HCT116 (cell line): ENCODE measurements around the gene CLCA4. TPM values are rescaled to one million over a fixed set of nuclear protein-coding genes. Genes with fewer than 3 reads are reported as not detected.

ENCODE experiments used
- ATAC-seq: fragments of 200-7000 bp; cut with Tn5 transposase; 2 replicates; pipeline ENCODE4 v1.9.1; 2020; ENCODE audit warnings: mild to moderate bottlenecking, moderate library complexity
- BruUV-seq: library from RNA; stranded (reverse); fragments of 400-500 nt; replicated peaks from 2 replicates; lab custom pipeline; 2021; lab: Mats Ljungman, UMichigan
- CTCF ChIA-PET: fragments of 300-600 bp; sonication (Branson Sonifier 250); formaldehyde crosslinking; loops from one replicate; lab custom pipeline; 2021; ENCODE audit warnings: antibody characterized with exemption; lab: Charles Lee
- POLR2A ChIA-PET: fragments of 300-600, 350-600 bp; sonication (Branson Sonifier 250); formaldehyde crosslinking; loops from one replicate; lab custom pipeline; 2021; ENCODE audit warnings: antibody characterized with exemption; lab: Charles Lee
- RAD21 ChIA-PET, 2 experiments: fragments of 300-600 bp; sonication (Branson Sonifier 250); formaldehyde crosslinking; loops; one replicate each; lab custom pipeline; 2023; ENCODE audit warnings: low total read pairs in 2 of 2; ENCODE audit not compliant: uncharacterized antibody in 2 of 2, unreplicated experiment in 2 of 2, low non-redundant PET in 1 of 2; lab: Charles Lee
- DNase-seq: peaks from one replicate; pipeline ENCODE4 v3.0.0-alpha.2; 2010; ENCODE audit warnings: low read depth, low spot score
- H2AFZ ChIP-seq: fragments of 200-600 bp; shearing (Covaris generic), sonication (generic); 2 replicates; pipeline ENCODE4 v1.6.1; 2017; ENCODE audit warnings: low read depth, mixed run types, mixed read lengths, antibody characterized with exemption, low read length; ENCODE audit not compliant: poor library complexity, severe bottlenecking
- H3K27ac ChIP-seq: 2 replicates; pipeline ENCODE4 v1.5.1; 2012; ENCODE audit warnings: low read depth, low read length
- H3K27me3 ChIP-seq: fragments of 200-600 bp; sonication (generic); 2 replicates; pipeline ENCODE4 v1.6.1; 2016; ENCODE audit warnings: mixed run types, low read length, mixed read lengths; ENCODE audit not compliant: insufficient read depth
- H3K36me3 ChIP-seq, 2 experiments: fragments of 200-500 bp in 1 of 2; fragments of 200-600 bp in 1 of 2; sonication (Bioruptor generic) in 1 of 2; sonication (generic) in 1 of 2; 2 replicates each; pipeline versions ENCODE4 v1.5.1 to v1.6.1; 2014 to 2016; ENCODE audit warnings: low read length in 2 of 2, inconsistent platforms in 1 of 2, mixed read lengths in 1 of 2, mixed run types in 1 of 2; ENCODE audit not compliant: insufficient read depth in 2 of 2, control insufficient read depth in 1 of 2
- H3K4me1 ChIP-seq, 2 experiments: fragments of 200-600 bp in 1 of 2; sonication (generic) in 1 of 2; 2 replicates each; pipeline versions ENCODE4 v1.5.1 to v1.6.1; 2012 to 2017; ENCODE audit warnings: low read length in 2 of 2, inconsistent platforms in 1 of 2, mild to moderate bottlenecking in 1 of 2, mixed read lengths in 1 of 2, mixed run types in 1 of 2, moderate library complexity in 1 of 2; ENCODE audit not compliant: insufficient read depth in 2 of 2, control insufficient read depth in 1 of 2
- H3K4me2 ChIP-seq: fragments of 200-600 bp; sonication (generic); 2 replicates; pipeline ENCODE4 v1.6.1; 2017; ENCODE audit warnings: mixed run types, low read length, mixed read lengths
- H3K4me3 ChIP-seq, 2 experiments: fragments of 200-600 bp in 1 of 2; sonication (generic) in 1 of 2; replicated peaks in 1 of 2; 2 replicates each; pipeline ENCODE4 v1.5.1; 2011 to 2016; ENCODE audit warnings: low read length in 2 of 2, control low read depth in 1 of 2, low read depth in 1 of 2, mild to moderate bottlenecking in 1 of 2, mixed read lengths in 1 of 2, mixed run types in 1 of 2
- H3K79me2 ChIP-seq: fragments of 200-600 bp; sonication (generic); 2 replicates; pipeline ENCODE4 v1.6.1; 2017; ENCODE audit warnings: mild to moderate bottlenecking, mixed run types, low read length, moderate library complexity, mixed read lengths; ENCODE audit not compliant: insufficient read depth
- H3K9ac ChIP-seq: fragments of 200-600 bp; sonication (generic); 2 replicates; pipeline ENCODE4 v1.6.1; 2016; ENCODE audit warnings: low read length, mixed read lengths
- H3K9me2 ChIP-seq: fragments of 200-600 bp; sonication (generic), shearing (Covaris generic); 2 replicates; pipeline ENCODE4 v1.6.1; 2017; ENCODE audit warnings: mixed run types, mild to moderate bottlenecking, moderate library complexity; ENCODE audit not compliant: insufficient read depth
- H3K9me3 ChIP-seq, 2 experiments: fragments of 200-500 bp in 1 of 2; fragments of 200-600 bp in 1 of 2; sonication (Bioruptor generic) in 1 of 2; sonication (generic) in 1 of 2; 2 replicates each; pipeline ENCODE4 v1.6.1; 2014 to 2017; ENCODE audit warnings: low read length in 2 of 2, mixed read lengths in 2 of 2, inconsistent platforms in 1 of 2, low read depth in 1 of 2, mild to moderate bottlenecking in 1 of 2, mixed run types in 1 of 2, moderate library complexity in 1 of 2; ENCODE audit not compliant: control insufficient read depth in 1 of 2, insufficient read depth in 1 of 2
- H4K20me1 ChIP-seq: fragments of 200-600 bp; sonication (generic), shearing (Covaris generic); 2 replicates; pipeline ENCODE4 v1.6.1; 2017; ENCODE audit warnings: mixed run types, mild to moderate bottlenecking, moderate library complexity; ENCODE audit not compliant: insufficient read depth
- CTCF ChIP-seq, 3 experiments: fragments of 200-600 bp in 1 of 3; sonication (generic) in 1 of 3; IDR thresholded peaks in 2 of 3; conservative IDR thresholded peaks in 1 of 3; 2 replicates each; pipeline ENCODE4 v1.5.1; 2012 to 2017; ENCODE audit warnings: low read depth in 2 of 3, low read length in 2 of 3, antibody characterized with exemption in 1 of 3, borderline replicate concordance in 1 of 3, control low read depth in 1 of 3, mild to moderate bottlenecking in 1 of 3, mixed read lengths in 1 of 3, mixed run types in 1 of 3, moderate library complexity in 1 of 3; ENCODE audit not compliant: insufficient read depth in 1 of 3
- EGR1 ChIP-seq: IDR thresholded peaks from 2 replicates; pipeline ENCODE4 v1.6.1; 2012; ENCODE audit warnings: low read depth
- JUND ChIP-seq: IDR thresholded peaks from 2 replicates; pipeline ENCODE4 v1.6.1; 2012
- RAD21 ChIP-seq: IDR thresholded peaks from 2 replicates; pipeline ENCODE4 v1.6.1; 2012; ENCODE audit warnings: low read depth, mild to moderate bottlenecking
- REST ChIP-seq: IDR thresholded peaks from 2 replicates; pipeline ENCODE4 v1.6.1; 2012; ENCODE audit warnings: low read depth
- SP1 ChIP-seq: IDR thresholded peaks from 2 replicates; pipeline ENCODE4 v1.6.1; 2012; ENCODE audit warnings: low read depth
- SRF ChIP-seq: IDR thresholded peaks from 2 replicates; pipeline ENCODE4 v1.6.1; 2012; ENCODE audit warnings: low read depth
- TCF7L2 ChIP-seq: IDR thresholded peaks from 2 replicates; pipeline ENCODE4 v1.7.0; 2011; ENCODE audit warnings: borderline replicate concordance, inconsistent platforms; ENCODE audit not compliant: insufficient read depth, insufficient read length; ENCODE audit errors: extremely low read depth
- YY1 ChIP-seq: IDR thresholded peaks from 2 replicates; pipeline ENCODE4 v1.6.1; 2011; ENCODE audit warnings: low read length, low read depth, moderate library complexity, mild to moderate bottlenecking; ENCODE audit not compliant: insufficient replicate concordance; ENCODE audit errors: extremely low read depth
- intact Hi-C: fragments of 100-400 bp; cut with micrococcal nuclease; formaldehyde crosslinking; loops from 2 replicates; pipeline ENCODE4 v1.10.0; 2022
- total RNA-seq: library from RNA; stranded (reverse); gene quantifications from one replicate; pipeline ENCODE4 v1.2.1, GENCODE V29; 2021; ENCODE audit not compliant: unreplicated experiment
- TF ChIP-seq, protein P1 (sequence below): IDR thresholded peaks from 2 replicates; pipeline ENCODE4 v1.6.1; 2011; ENCODE audit warnings: mild to moderate bottlenecking, low read length, moderate library complexity; ENCODE audit not compliant: insufficient replicate concordance; ENCODE audit errors: extremely low read depth

Gene CLCA4
- total RNA-seq, 1 experiment from 2014 or later, result not detected

GRCh38 chr1:86503406-86504136, 43.3 kb upstream of the CLCA4 start:
- RAD21 ChIA-PET, result no interaction called here
- H3K4me1 ChIP-seq, result no peaks in the 10 kb centered on the region
- H3K4me3 ChIP-seq, result no peak overlapping the region
- TF ChIP-seq TCF7L2 (no peak), RAD21 (no peak), YY1 (no peak), SRF (no peak)
- TF ChIP-seq, all 23 proteins: peak for 0
- no peaks in the 10 kb centered on the region for H3K9me3 ChIP-seq
- no peaks in the 10 kb centered on the region for H4K20me1 ChIP-seq
- no peaks in the 10 kb centered on the region for H3K36me3 ChIP-seq
- CTCF ChIA-PET, result no interaction called here
- no peak overlapping the region for H3K27ac ChIP-seq
- no TSS peak for BruUV-seq
- H3K9me2 ChIP-seq, result no peaks in the 10 kb centered on the region
- intact Hi-C loops, result no loop called here
- H3K9ac ChIP-seq, result no peak overlapping the region
- DNase-seq (no peak), ATAC-seq (no peak)
- no peaks in the 10 kb centered on the region for H3K79me2 ChIP-seq
- POLR2A ChIA-PET, result no interaction called here
- no peaks in the 10 kb centered on the region for H3K27me3 ChIP-seq
- H3K4me2 ChIP-seq, result no peak overlapping the region
- no peak overlapping the region for H2AFZ ChIP-seq

- H3K4me2 ChIP-seq, result no peak overlapping the region
- ChIA-PET CTCF (interaction anchor here (0.8 kb wide), 1 partner anchor 11 kb away, joined by 3 read pairs; no protein-coding TSS in a partner anchor), POLR2A (no interaction called here), RAD21 (no interaction called here)
- no peak overlapping the region for H3K27ac ChIP-seq
- no peaks in the 10 kb centered on the region for H3K4me1 ChIP-seq
- H3K9me3 ChIP-seq, result no peaks in the 10 kb centered on the region
- intact Hi-C loops, result no loop called here
- H2AFZ ChIP-seq, result no peak overlapping the region
- DNase-seq, result no peak
- ATAC-seq, result no peak
- H3K9me2 ChIP-seq, result no peaks in the 10 kb centered on the region
- no peaks in the 10 kb centered on the region for H3K36me3 ChIP-seq
- H3K27me3 ChIP-seq, result no peaks in the 10 kb centered on the region
- no peaks in the 10 kb centered on the region for H4K20me1 ChIP-seq
- H3K79me2 ChIP-seq, result no peaks in the 10 kb centered on the region
- BruUV-seq, result no TSS peak
- H3K9ac ChIP-seq, result no peak overlapping the region
- no peak overlapping the region for H3K4me3 ChIP-seq
- TF ChIP-seq SP1 (no peak), RAD21 (no peak), EGR1 (no peak), REST (no peak), CTCF (IDR thresholded peaks at IDR 0.05 in 2 of 3, conservative IDR thresholded peaks at IDR 0.05 in 1 of 3; ENCODE audit: borderline replicate concordance in 1 of 3, insufficient read depth in 1 of 3, low read depth in 2 of 3, low read length in 2 of 3) (no peak), TCF7L2 (no peak), YY1 (no peak), JUND (no peak)
- TF ChIP-seq, protein P1, sequence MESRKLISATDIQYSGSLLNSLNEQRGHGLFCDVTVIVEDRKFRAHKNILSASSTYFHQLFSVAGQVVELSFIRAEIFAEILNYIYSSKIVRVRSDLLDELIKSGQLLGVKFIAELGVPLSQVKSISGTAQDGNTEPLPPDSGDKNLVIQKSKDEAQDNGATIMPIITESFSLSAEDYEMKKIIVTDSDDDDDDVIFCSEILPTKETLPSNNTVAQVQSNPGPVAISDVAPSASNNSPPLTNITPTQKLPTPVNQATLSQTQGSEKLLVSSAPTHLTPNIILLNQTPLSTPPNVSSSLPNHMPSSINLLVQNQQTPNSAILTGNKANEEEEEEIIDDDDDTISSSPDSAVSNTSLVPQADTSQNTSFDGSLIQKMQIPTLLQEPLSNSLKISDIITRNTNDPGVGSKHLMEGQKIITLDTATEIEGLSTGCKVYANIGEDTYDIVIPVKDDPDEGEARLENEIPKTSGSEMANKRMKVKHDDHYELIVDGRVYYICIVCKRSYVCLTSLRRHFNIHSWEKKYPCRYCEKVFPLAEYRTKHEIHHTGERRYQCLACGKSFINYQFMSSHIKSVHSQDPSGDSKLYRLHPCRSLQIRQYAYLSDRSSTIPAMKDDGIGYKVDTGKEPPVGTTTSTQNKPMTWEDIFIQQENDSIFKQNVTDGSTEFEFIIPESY, result no peak
Observed at GRCh38 chr1:86504137-86504479, 42.8 kb upstream of the CLCA4 start.
